OCI-M1 (cell line): ENCODE measurements around the gene CNKSR3.

Experiments
- DNase-seq: peaks from one replicate; lab custom pipeline; 2025; lab: John Stamatoyannopoulos, UW

CNKSR3 gene

GRCh38 chr6:154383273-154383672, 127.2 kb downstream of the CNKSR3 start:
- DNase-seq, result no peak

DNA sequence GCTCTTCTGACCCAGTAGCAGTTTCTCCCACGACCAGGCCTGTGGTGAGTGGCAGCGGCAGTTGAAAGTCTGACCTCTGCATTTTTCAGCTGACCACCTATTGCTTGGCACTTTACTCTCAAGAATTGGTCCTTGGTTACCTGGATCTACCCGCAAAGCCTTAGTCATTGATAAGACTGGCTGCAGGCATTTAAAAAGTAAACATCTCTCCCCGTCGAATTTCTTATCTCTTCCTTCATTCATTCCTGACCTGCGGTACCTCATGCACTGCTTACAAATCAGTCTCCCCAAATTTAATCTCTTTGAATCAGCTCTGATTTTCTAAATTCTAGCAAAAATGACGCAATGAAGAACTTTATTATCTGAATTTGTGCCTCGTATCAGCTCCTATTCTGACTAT, 127.7 kb downstream of the CNKSR3 start:
- no peak for DNase-seq

DNA sequence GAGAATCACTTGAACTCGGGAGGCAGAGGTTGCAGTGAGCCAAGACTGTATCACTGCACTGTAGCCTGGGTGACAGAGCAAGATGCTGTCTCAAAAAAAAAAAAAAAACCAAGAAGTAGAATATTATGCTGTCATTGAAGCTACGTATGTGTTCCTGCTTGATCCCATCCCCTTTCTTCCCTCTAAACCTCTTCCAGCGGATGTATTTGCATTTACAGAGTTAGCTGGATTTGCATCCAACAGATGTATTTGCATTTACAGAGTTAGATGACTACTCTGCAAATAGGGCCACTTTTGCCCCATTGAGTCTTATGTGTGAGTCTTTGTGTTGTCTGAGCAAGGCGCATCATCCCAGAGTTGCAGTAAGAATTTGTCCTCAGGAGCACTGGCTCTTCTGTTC, 128.9 kb downstream of the CNKSR3 start:
- DNase-seq, result no peak

- DNase-seq, result no peak
Observed at GRCh38 chr6:154380741-154381140, 129.7 kb downstream of the CNKSR3 start.

GRCh38 chr6:154379585-154379984, 130.9 kb downstream of the CNKSR3 start:
- DNase-seq, result no peak

GRCh38 chr6:154378518-154378917, 132.0 kb downstream of the CNKSR3 start:
- DNase-seq, result no peak

GRCh38 chr6:154377726-154378125, 132.8 kb downstream of the CNKSR3 start:
- DNase-seq, result no peak

GRCh38 chr6:154373971-154374370, 136.5 kb downstream of the CNKSR3 start:
- DNase-seq, result no peak

GRCh38 chr6:154371281-154371680, 139.2 kb downstream of the CNKSR3 start:
- no peak for DNase-seq

- peak; percentile 76 for DNase-seq
Observed at GRCh38 chr6:154370545-154370944, 139.9 kb downstream of the CNKSR3 start.

DNA sequence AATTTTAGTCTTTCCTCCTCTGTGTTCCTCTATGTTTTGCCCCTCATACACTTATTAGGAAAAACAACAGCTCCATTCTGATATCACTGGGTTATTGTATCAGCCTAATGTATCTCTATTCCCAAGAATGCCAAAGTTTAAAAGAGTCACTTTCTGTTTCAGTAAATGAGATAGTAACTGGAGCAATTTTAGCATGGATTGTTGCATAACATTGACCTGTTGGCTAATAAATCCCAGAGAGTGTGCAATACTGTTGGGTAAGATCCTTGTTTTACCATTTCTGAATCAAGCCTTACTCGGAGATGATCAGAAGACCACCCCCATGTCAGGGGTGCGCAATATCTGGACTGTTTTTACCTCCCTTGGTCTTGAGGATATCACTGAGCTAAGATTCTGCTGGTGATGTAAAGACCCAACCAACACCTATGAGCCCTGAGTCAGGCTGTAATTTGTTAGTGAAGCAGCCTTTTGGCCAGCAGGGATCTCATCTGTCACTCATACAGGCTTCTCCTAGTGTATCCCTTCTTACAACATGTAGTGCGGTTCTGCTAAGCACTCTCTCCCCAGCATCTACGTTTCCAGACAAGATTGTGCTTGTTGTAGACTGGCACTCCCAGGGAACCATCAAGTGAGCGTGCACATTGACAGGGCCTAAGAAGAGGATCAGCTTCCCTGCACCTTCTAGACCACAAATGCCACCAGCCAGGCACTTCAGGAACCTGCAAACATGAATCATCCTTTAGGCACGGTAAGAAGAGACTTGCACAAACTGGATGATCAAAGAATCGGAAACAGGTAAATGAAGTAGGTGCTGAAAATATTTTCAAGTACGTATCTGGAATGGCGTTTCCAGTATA, 142.4 kb downstream of the CNKSR3 start:
- no peak for DNase-seq

DNA sequence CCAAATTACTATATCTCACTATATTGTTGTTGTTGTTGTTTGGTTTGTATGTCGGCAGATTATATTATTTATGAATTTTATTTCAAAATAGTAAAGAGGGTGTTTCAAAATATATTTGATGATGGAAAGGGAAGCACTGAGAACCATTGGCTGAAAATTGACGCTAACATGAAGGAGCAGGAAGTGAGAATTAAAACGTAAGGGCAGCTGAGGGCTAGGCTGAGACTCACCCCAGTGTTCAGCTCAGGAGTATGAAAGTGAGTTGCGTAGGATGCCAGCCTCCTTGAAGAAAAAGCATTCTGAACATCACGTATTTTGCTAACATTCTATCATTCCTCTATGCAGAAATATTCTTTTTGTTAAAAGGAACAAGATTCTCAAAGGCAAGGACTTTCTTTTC, 143.1 kb downstream of the CNKSR3 start:
- no peak for DNase-seq

DNA sequence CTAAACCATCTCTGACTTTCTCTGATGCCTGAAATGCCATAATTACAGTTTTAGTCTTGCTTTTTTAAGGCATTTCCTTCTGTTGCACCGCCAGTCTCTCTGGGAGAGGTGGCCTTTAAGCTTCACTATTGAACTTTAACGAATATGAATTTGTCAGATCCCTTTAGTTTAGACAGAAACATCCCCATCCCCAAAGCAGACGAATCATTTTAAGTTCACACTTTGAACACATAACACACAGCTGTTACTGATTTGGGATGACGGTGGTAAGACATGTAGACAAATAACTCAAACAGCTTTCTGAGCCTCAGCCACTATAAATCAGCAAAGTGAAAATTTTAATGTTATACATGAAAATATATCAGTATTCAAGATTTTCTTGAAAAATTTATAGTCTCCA, 146.7 kb downstream of the CNKSR3 start:
- no peak for DNase-seq

DNA sequence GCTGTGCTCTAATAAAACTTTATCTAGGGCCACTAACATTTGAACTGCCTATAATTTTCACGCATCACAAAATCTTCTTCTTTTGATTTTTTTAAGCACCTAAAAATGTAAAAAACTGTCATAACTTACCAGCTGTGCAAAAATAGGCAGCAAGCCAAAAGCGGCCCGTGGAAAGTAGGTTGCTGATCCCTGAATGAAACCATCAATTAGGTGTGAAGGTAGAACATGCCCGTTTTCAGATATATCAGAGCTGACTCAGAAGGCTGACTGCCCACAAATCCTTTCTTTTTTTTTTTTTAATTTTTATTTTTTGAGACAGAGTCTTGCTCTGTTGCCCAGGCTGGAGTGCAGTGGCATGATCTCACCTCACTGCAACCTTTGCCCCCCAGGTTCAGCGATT, 149.0 kb downstream of the CNKSR3 start:
- no peak for DNase-seq

DNA sequence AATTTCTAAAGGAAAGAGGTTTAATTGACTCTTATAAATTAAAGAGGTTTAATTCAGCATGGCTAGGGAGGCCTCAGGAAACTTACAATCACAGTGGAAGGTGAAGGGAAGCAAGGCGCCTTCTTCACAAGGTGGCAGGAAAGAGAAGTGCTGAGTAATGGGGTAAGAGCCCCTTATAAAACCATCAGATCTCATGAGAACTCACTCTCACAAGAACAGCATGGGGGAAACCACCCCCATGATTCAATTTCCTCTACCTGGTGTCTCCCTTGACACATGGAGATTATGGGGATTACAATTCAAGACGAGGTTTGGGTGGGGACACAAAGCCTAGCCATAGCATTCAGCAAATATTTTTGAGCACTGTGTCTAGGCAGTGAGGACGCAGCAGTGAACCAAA, 150.0 kb downstream of the CNKSR3 start:
- no peak for DNase-seq

DNA sequence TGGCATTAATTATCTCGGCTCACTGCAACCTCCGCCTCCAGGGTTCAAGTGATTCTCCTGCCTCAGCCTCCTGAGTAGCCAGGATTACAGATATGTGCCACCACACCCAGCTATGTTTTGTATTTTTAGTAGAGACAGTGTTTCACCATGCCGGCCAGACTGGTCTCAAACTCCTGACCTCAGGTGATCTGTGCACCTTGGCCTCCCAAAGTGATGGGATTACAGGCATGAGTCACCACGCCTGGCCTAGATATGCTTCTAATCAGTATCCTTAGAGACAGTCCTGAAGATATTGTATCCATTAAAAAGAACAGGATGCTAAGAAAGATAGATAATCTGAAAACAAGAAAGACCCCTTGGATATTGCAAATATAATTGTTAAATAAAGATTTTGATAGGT, 150.8 kb downstream of the CNKSR3 start:
- DNase-seq, result no peak

- no peak for DNase-seq
Observed at GRCh38 chr6:154359161-154359574, 151.3 kb downstream of the CNKSR3 start.

- no peak for DNase-seq
Observed at GRCh38 chr6:154358019-154358545, 152.4 kb downstream of the CNKSR3 start.

DNA sequence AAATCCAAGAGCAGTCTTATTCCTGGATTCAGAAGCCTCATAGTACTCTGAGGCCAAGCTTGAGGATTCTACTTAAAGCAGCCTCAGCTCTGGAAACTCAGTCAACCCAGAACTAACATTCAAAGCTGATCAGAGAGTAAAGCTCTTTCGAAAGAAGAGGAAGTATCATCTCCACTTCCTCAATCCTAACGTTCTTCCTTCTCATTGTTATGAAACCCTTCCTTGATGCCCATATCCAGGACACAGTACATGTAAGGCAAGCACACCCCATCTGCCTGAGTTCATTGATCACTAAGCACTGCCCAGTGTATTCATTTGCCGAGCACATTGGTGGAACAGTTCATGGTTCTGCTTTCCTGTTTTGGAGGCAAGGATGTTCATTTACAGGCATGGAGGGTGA, 153.8 kb downstream of the CNKSR3 start, which contains the start of gene IPCEF1:
Gene IPCEF1 (minus strand): TSS at position 114 of the 400 bp plus-strand sequence. CDS start 90,856 bp downstream, outside the sequence.
- DNase-seq, result peak; percentile 78

DNA sequence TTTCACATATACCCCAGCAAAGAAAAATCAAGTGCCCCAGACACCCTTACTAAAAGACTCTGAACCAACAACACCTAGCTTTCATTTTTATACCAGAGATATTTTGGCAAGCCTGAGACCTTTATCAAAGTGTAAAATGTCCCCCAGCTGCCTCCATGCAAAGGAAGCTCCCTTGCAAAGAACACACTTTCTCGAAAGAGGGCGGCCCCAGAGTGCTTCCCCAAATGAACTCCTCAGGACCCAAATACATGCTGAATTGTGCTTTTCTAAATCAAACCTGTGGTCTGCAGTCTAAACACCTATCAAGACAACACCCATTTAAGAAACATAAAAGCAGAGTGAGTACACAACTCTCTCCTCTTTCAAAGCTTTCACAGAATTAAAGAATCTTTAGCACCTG, 154.4 kb downstream of the CNKSR3 start:
- no peak for DNase-seq

DNA sequence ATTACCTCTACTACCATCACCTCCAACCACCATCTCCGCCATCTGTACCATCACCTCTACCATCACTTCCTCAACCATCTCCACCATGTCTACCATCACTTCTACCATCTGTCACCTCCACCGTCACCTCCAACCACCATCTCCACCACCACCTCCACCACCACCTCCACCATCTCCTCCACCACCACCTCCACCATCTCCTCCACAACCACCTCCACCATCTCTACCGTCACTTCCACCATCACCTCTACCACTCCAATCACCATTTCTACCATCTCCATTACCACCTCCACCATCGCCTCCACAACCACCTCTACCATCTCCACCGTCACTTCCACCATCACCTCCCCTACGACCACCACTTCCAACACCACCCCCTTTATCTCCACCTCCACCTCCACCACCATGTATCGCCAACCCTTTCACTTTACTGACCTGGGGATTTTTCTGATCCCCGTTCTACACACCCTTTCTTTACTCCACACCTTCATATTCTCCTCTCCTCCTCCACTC, 156.2 kb downstream of the CNKSR3 start:
- no peak for DNase-seq

DNA sequence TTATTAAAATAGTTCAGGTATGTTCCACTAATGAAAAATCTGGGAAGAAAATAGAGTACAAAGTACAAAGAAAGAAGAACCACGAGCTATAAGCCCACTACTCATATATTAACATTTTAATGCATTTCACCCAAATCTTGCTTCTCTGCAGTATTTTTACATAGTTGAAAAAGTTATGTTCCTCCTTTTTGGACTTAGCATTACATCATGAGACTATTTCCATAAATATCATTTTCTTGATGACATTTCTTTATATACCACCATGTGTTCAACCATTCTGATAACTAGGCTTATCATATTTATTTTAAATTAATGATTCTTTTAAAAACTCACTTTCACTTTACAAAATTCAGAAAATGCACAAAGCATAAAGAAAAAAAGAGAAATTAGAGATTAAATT, 156.9 kb downstream of the CNKSR3 start:
- DNase-seq, result no peak

DNA sequence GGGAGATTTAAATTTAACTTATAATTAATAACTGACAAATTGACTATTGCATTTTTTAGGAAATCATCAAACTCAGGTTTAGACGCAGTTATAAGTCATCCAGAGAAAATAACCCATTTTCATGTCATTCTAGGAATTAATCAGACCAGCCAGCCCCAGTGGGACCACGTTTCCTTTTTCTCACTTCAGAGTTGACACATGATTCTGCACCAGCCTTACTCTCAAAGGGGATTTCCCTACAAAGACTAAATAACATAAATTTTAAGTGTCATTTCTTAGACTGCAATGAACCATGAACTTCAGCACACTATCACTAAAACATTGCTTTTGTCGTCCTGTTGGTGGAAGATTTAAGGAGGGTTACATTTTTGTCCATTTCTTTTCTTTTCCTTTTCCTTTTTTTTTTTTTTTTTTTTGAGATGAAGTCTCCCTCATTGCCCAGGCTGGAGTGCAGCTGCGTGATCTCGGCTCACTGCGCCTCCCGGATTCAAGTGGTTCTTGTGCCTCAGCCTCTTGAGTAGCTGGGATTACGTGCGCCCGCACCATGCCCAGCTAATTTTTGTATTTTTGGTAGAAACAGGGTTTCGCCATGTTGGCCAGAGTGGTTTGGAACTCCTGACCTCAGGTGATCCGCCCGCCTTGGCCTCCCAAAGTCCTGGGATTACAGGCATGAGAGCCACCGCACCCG, 157.4 kb downstream of the CNKSR3 start:
- DNase-seq, result no peak
